HEK293 (cell line): ENCODE data around the gene FKBP8.

Source experiments
- BCL11A ChIP-seq: fragments of 450-650 bp; formaldehyde crosslinking; IDR thresholded peaks from 2 replicates; pipeline ENCODE4 v1.5.1; 2016; ENCODE audit warnings: low read depth, missing biosample characterization, missing genetic modification characterization
- GFI1B ChIP-seq: fragments of 450-650 bp; formaldehyde crosslinking; IDR thresholded peaks from 2 replicates; pipeline ENCODE4 v1.5.1; 2016; ENCODE audit warnings: missing biosample characterization, missing genetic modification characterization
- GLI4 ChIP-seq: fragments of 450-650 bp; formaldehyde crosslinking; IDR thresholded peaks from 2 replicates; pipeline ENCODE4 v1.5.1; 2016; ENCODE audit warnings: missing biosample characterization, missing genetic modification characterization
- GLIS2 ChIP-seq: fragments of 450-650 bp; formaldehyde crosslinking; IDR thresholded peaks from 2 replicates; pipeline ENCODE4 v1.5.1; 2016; ENCODE audit warnings: missing biosample characterization, missing genetic modification characterization
- KLF10 ChIP-seq: fragments of 450-650 bp; IDR thresholded peaks from 2 replicates; pipeline ENCODE4 v1.5.1; 2018; ENCODE audit warnings: missing biosample characterization, mild to moderate bottlenecking, missing genetic modification characterization
- KLF8 ChIP-seq: fragments of 450-650 bp; formaldehyde crosslinking; IDR thresholded peaks from 2 replicates; pipeline ENCODE4 v1.5.1; 2016; ENCODE audit warnings: missing biosample characterization, missing genetic modification characterization
- MYNN ChIP-seq: fragments of 450-650 bp; formaldehyde crosslinking; IDR thresholded peaks from 2 replicates; pipeline ENCODE4 v1.5.1; 2016; ENCODE audit warnings: missing biosample characterization, missing genetic modification characterization, borderline replicate concordance
- OSR2 ChIP-seq: fragments of 450-650 bp; formaldehyde crosslinking; IDR thresholded peaks from 2 replicates; pipeline ENCODE4 v1.5.1; 2016; ENCODE audit warnings: missing biosample characterization, missing genetic modification characterization
- PBX3 ChIP-seq: sonication (generic); formaldehyde crosslinking; IDR thresholded peaks from 2 replicates; pipeline ENCODE4 v1.8.1; 2022; ENCODE audit warnings: mild to moderate bottlenecking, moderate library complexity, missing genetic modification reagents
- SCRT1 ChIP-seq: fragments of 450-650 bp; formaldehyde crosslinking; IDR thresholded peaks from 2 replicates; pipeline ENCODE4 v1.5.1; 2016; ENCODE audit warnings: missing biosample characterization, missing genetic modification characterization, borderline replicate concordance
- SETDB1 ChIP-seq: IDR thresholded peaks from one replicate; pipeline ENCODE4 v1.6.1; 2017; ENCODE audit warnings: mild to moderate bottlenecking, low read length, moderate library complexity, mixed read lengths; ENCODE audit not compliant: insufficient read length
- SP2 ChIP-seq: fragments of 450-650 bp; formaldehyde crosslinking; IDR thresholded peaks from 2 replicates; pipeline ENCODE4 v1.5.1; 2016; ENCODE audit warnings: missing biosample characterization, missing genetic modification characterization
- YY2 ChIP-seq: fragments of 450-650 bp; formaldehyde crosslinking; IDR thresholded peaks from 2 replicates; pipeline ENCODE4 v1.5.1; 2016; ENCODE audit warnings: missing biosample characterization, missing genetic modification characterization
- ZBTB20 ChIP-seq: fragments of 450-650 bp; formaldehyde crosslinking; IDR thresholded peaks from 2 replicates; pipeline ENCODE4 v1.5.1; 2016; ENCODE audit warnings: missing biosample characterization, missing genetic modification characterization
- ZFP69B ChIP-seq: fragments of 450-650 bp; formaldehyde crosslinking; IDR thresholded peaks from 2 replicates; pipeline ENCODE4 v1.5.1; 2016; ENCODE audit warnings: missing biosample characterization, missing genetic modification characterization
- ZNF324 ChIP-seq: fragments of 450-650 bp; formaldehyde crosslinking; IDR thresholded peaks from 2 replicates; pipeline ENCODE4 v1.5.1; 2016; ENCODE audit warnings: missing biosample characterization, missing genetic modification characterization
- ZNF335 ChIP-seq: fragments of 450-650 bp; formaldehyde crosslinking; conservative IDR thresholded peaks from 2 replicates; pipeline ENCODE4 v1.5.1; 2016; ENCODE audit warnings: missing biosample characterization, missing genetic modification characterization
- ZNF391 ChIP-seq: fragments of 450-650 bp; formaldehyde crosslinking; IDR thresholded peaks from 2 replicates; pipeline ENCODE4 v1.5.1; 2016; ENCODE audit warnings: low read depth, missing biosample characterization, missing genetic modification characterization, borderline replicate concordance
- ZNF473 ChIP-seq: fragments of 450-650 bp; formaldehyde crosslinking; IDR thresholded peaks from 2 replicates; pipeline ENCODE4 v1.5.1; 2017; ENCODE audit warnings: missing biosample characterization, missing genetic modification characterization
- ZNF513 ChIP-seq: fragments of 450-650 bp; IDR thresholded peaks from 2 replicates; pipeline ENCODE4 v1.5.1; 2018; ENCODE audit warnings: missing biosample characterization, missing genetic modification characterization
- ZNF561 ChIP-seq: fragments of 450-650 bp; IDR thresholded peaks from 2 replicates; pipeline ENCODE4 v1.5.1; 2018; ENCODE audit warnings: missing biosample characterization, missing genetic modification characterization, borderline replicate concordance
- ZNF600 ChIP-seq: fragments of 450-650 bp; formaldehyde crosslinking; IDR thresholded peaks from 2 replicates; pipeline ENCODE4 v1.5.1; 2016; ENCODE audit warnings: missing biosample characterization, missing genetic modification characterization
- ZNF629 ChIP-seq: fragments of 450-650 bp; formaldehyde crosslinking; IDR thresholded peaks from 2 replicates; pipeline ENCODE4 v1.5.1; 2017; ENCODE audit warnings: missing biosample characterization, missing genetic modification characterization
- ZNF701 ChIP-seq: fragments of 450-650 bp; formaldehyde crosslinking; IDR thresholded peaks from 2 replicates; pipeline ENCODE4 v1.5.1; 2016; ENCODE audit warnings: missing biosample characterization, missing genetic modification characterization
- ZNF76 ChIP-seq: fragments of 450-650 bp; formaldehyde crosslinking; IDR thresholded peaks from 2 replicates; pipeline ENCODE4; 2016; ENCODE audit warnings: low read depth, missing biosample characterization, missing genetic modification characterization, borderline replicate concordance
- ZSCAN30 ChIP-seq: fragments of 450-650 bp; IDR thresholded peaks from 2 replicates; pipeline ENCODE4 v1.5.1; 2018; ENCODE audit warnings: missing biosample characterization, mild to moderate bottlenecking, missing genetic modification characterization, moderate library complexity
- ZSCAN5A ChIP-seq: fragments of 450-650 bp; formaldehyde crosslinking; IDR thresholded peaks from 2 replicates; pipeline ENCODE4 v1.5.1; 2016; ENCODE audit warnings: missing biosample characterization, missing genetic modification characterization
- ZXDB ChIP-seq: fragments of 450-650 bp; formaldehyde crosslinking; IDR thresholded peaks from 2 replicates; pipeline ENCODE4 v1.5.1; 2016; ENCODE audit warnings: missing biosample characterization, missing genetic modification characterization
- TF ChIP-seq, protein P1 (sequence below): fragments of 450-650 bp; formaldehyde crosslinking; IDR thresholded peaks from 2 replicates; pipeline ENCODE4 v1.5.1; 2016; ENCODE audit warnings: missing biosample characterization, missing genetic modification characterization
- TF ChIP-seq, protein P2 (sequence below): fragments of 450-650 bp; formaldehyde crosslinking; IDR thresholded peaks from 2 replicates; pipeline ENCODE4 v1.5.0; 2017; ENCODE audit warnings: missing biosample characterization, missing genetic modification characterization, borderline replicate concordance

The FKBP8 gene

DNA sequence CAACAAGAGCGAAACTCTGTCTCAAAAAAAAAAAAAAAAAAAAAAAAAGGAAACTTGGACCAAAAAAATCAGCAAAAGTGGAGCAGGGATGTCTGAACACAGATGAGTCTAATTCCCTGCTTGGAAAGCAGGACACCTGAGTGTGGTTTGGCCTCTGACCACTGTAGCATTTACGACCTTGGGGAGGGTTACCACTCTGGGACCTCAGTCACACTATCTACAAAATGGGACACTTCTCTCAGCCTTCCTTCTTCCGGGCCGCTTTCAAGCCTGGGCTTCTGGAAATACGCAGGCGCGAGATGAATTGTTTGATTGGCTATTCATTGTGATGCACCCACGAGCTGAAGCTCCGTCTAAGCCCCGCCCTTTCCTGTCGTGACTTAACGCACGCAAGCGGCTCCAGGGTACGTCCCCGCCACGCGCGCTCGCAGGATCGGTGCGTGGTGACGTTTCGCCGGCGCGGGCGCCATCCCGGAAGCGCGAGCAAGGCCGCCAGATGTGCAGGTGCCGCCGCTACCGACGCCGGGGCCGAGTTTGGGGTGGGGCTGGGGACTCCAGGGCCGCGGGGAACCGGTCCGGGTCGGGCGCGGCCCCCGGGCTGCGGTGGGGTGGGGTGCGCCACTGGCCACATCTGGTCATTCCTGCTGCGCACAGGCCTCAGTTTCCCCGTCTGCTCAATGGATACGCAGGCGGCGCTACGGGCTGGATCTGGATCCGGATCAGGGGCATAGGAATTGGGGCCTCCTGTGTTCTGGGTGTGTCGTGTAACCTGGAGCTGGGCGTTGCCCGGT, 14.2 kb upstream of the FKBP8 start, which contains the start of gene KXD1 (continued):
- TF ChIP-seq GLI4 (tag by site-specific recombination) (peak; percentile 61; the same call in 1 of the 2 replicates), ZXDB (peak; percentile 77), SETDB1 (peak; percentile 44), GLIS2 (tag by site-specific recombination) (no peak), ZNF76 (tag by site-specific recombination) (peak; percentile 54; the same call in 1 of the 2 replicates), ZFP69B (tag by site-specific recombination) (peak; percentile 73), ZNF473 (tag by site-specific recombination) (no peak), KLF10 (0 out of 2 replicates have a peak, but pooled peaks have one; percentile 32), ZNF600 (tag by site-specific recombination) (0 out of 2 replicates have a peak, but pooled peaks have one; percentile 32), BCL11A (tag by site-specific recombination) (no peak), ZNF513 (tag by site-specific recombination) (peak; percentile 61), ZBTB20 (tag by site-specific recombination) (no peak; the same call in 1 of the 2 replicates), PBX3 (peak; percentile 72; the same call in 1 of the 2 replicates), YY2 (tag by site-specific recombination) (no peak), ZNF335 (peak; percentile 74), SCRT1 (tag by site-specific recombination) (no peak), KLF8 (tag by site-specific recombination) (peak; percentile 68; the same call in 1 of the 2 replicates), ZNF391 (tag by site-specific recombination) (0 out of 2 replicates have a peak, but pooled peaks have one; percentile 25), ZNF701 (no peak), OSR2 (tag by site-specific recombination) (no peak), ZSCAN5A (tag by site-specific recombination) (peak; percentile 86; the same call in 1 of the 2 replicates), ZNF324 (tag by site-specific recombination) (peak; percentile 86; the same call in 1 of the 2 replicates), MYNN (tag by site-specific recombination) (no peak), ZNF561 (tag by site-specific recombination) (peak; percentile 87), GFI1B (tag by site-specific recombination) (no peak; the same call in 1 of the 2 replicates), ZNF629 (tag by site-specific recombination) (peak; percentile 66), SP2 (tag by site-specific recombination) (peak; percentile 90), ZSCAN30 (tag by site-specific recombination) (peak; percentile 92)
- TF ChIP-seq, protein P1, sequence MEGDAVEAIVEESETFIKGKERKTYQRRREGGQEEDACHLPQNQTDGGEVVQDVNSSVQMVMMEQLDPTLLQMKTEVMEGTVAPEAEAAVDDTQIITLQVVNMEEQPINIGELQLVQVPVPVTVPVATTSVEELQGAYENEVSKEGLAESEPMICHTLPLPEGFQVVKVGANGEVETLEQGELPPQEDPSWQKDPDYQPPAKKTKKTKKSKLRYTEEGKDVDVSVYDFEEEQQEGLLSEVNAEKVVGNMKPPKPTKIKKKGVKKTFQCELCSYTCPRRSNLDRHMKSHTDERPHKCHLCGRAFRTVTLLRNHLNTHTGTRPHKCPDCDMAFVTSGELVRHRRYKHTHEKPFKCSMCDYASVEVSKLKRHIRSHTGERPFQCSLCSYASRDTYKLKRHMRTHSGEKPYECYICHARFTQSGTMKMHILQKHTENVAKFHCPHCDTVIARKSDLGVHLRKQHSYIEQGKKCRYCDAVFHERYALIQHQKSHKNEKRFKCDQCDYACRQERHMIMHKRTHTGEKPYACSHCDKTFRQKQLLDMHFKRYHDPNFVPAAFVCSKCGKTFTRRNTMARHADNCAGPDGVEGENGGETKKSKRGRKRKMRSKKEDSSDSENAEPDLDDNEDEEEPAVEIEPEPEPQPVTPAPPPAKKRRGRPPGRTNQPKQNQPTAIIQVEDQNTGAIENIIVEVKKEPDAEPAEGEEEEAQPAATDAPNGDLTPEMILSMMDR (tag by site-specific recombination): no peak
- TF ChIP-seq, protein P2, sequence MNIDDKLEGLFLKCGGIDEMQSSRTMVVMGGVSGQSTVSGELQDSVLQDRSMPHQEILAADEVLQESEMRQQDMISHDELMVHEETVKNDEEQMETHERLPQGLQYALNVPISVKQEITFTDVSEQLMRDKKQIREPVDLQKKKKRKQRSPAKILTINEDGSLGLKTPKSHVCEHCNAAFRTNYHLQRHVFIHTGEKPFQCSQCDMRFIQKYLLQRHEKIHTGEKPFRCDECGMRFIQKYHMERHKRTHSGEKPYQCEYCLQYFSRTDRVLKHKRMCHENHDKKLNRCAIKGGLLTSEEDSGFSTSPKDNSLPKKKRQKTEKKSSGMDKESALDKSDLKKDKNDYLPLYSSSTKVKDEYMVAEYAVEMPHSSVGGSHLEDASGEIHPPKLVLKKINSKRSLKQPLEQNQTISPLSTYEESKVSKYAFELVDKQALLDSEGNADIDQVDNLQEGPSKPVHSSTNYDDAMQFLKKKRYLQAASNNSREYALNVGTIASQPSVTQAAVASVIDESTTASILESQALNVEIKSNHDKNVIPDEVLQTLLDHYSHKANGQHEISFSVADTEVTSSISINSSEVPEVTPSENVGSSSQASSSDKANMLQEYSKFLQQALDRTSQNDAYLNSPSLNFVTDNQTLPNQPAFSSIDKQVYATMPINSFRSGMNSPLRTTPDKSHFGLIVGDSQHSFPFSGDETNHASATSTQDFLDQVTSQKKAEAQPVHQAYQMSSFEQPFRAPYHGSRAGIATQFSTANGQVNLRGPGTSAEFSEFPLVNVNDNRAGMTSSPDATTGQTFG (tag by site-specific recombination): 0 out of 2 replicates have a peak, but pooled peaks have one; percentile 15
